Fibroblast of lung (primary cell): ENCODE measurements around the gene UMAD1. TPM values are rescaled to one million over a fixed set of nuclear protein-coding genes. Genes with fewer than 3 reads are reported as not detected.
A peak's percentile ranks its signal among the peaks of the same experiment; 100 is the strongest.

Source experiments
- DNase-seq, 2 donors: peaks; one replicate each; pipeline versions ENCODE4 v3.0.0 to v3.0.0-alpha.2; 2010; ENCODE audit warnings: low read depth in 2 of 2
- H2AFZ ChIP-seq: 2 replicates; pipeline ENCODE4 v1.5.1; 2012; ENCODE audit warnings: low read length, control low read depth, inconsistent platforms
- H3K27ac ChIP-seq: 2 replicates; pipeline ENCODE4 v1.5.1; 2011; ENCODE audit warnings: low read length, control low read depth; ENCODE audit not compliant: insufficient read depth
- H3K27me3 ChIP-seq: 2 replicates; pipeline ENCODE4 v1.5.1; 2011; ENCODE audit warnings: mild to moderate bottlenecking, low read length; ENCODE audit not compliant: control insufficient read depth, insufficient read depth
- H3K36me3 ChIP-seq: 2 replicates; pipeline ENCODE4 v1.5.1; 2011; ENCODE audit warnings: low read length; ENCODE audit not compliant: control insufficient read depth, insufficient read depth
- H3K4me1 ChIP-seq: 2 replicates; pipeline ENCODE4 v1.5.1; 2011; ENCODE audit warnings: low read length; ENCODE audit not compliant: control insufficient read depth, insufficient read depth; ENCODE audit errors: extremely low read depth
- H3K4me2 ChIP-seq: 2 replicates; pipeline ENCODE4 v1.5.1; 2011; ENCODE audit warnings: low read length, control low read depth; ENCODE audit not compliant: insufficient read depth; ENCODE audit errors: extremely low read depth
- H3K4me3 ChIP-seq, 4 experiments: fragments of 200-600 bp in 1 of 4; sonication (generic) in 1 of 4; replicated peaks in 1 of 4; 2 replicates each; pipeline ENCODE4 v1.5.1; 2011 to 2016; ENCODE audit warnings: low read length in 4 of 4, low read depth in 3 of 4, mild to moderate bottlenecking in 3 of 4, control low read depth in 2 of 4, inconsistent platforms in 1 of 4, mixed read lengths in 1 of 4; ENCODE audit not compliant: insufficient read depth in 1 of 4; ENCODE audit errors: control extremely low read depth in 1 of 4
- H3K79me2 ChIP-seq: 2 replicates; pipeline ENCODE4 v1.5.1; 2012; ENCODE audit warnings: mild to moderate bottlenecking, low read length, inconsistent platforms; ENCODE audit not compliant: control insufficient read depth, insufficient read depth
- H3K9ac ChIP-seq: 2 replicates; pipeline ENCODE4 v1.5.1; 2011; ENCODE audit warnings: mild to moderate bottlenecking, low read length, control low read depth; ENCODE audit not compliant: insufficient read depth
- H3K9me3 ChIP-seq: 2 replicates; pipeline ENCODE4 v1.5.1; 2012; ENCODE audit warnings: low read depth, low read length; ENCODE audit not compliant: control insufficient read depth, insufficient read depth
- H4K20me1 ChIP-seq: 2 replicates; pipeline ENCODE4 v1.5.1; 2011; ENCODE audit warnings: low read length; ENCODE audit not compliant: control insufficient read depth, insufficient read depth; ENCODE audit errors: extremely low read depth
- EZH2 ChIP-seq: IDR thresholded peaks from 2 replicates; pipeline ENCODE4 v1.5.1; 2012; ENCODE audit warnings: low read length, control low read depth, mild to moderate bottlenecking; ENCODE audit errors: missing control alignments
- polyA plus RNA-seq, 2 donors: library from polyadenylated mRNA; depleted of rRNA in 1 of 2; stranded (reverse) in 1 of 2; unstranded in 1 of 2; fragments of >200 nt; gene quantifications; 2 replicates each; pipeline ENCODE4 v1.2.1, GENCODE V29; 2011 to 2012; ENCODE audit warnings: missing spikeins in 1 of 2
- total RNA-seq: library from RNA; depleted of rRNA; stranded (reverse); fragments of >200 nt; gene quantifications from 2 replicates; pipeline ENCODE4 v1.2.1, GENCODE V29; 2014
- TF ChIP-seq, protein P1 (sequence below), 2 donors: IDR thresholded peaks in 1 of 2; conservative IDR thresholded peaks in 1 of 2; 1 replicate in 1 of 2; 2 replicates in 1 of 2; pipeline ENCODE4 v1.5.1; 2011 to 2012; ENCODE audit warnings: low read length in 2 of 2, control low read depth in 1 of 2, inconsistent platforms in 1 of 2, low read depth in 1 of 2, mild to moderate bottlenecking in 1 of 2

Gene UMAD1
- total and polyA plus RNA-seq, 2 donors (not counting 1 experiment from before 2014, with no cell fraction given) = 12.4 to 19.8 TPM

DNA sequence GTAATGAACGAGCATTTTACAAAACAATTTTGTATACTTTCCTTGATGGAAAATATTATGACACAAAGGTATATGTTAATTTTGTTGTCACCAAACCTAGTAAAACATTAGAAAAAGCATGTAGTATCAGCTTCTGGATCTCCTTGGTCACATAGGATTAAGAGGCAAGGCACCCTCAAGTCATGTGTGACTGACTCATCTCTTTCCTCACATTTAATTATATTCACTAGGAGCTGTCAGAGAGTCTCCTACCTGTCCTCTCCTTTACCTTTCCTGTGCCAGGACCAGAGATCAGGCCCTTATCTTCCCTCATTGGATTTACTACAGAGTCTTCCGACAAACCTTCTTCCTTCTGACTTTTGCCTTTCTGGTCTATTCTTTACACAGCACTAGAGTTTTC, 189.1 kb downstream of the UMAD1 start:
- Histone ChIP-seq H3K36me3 (no peaks in the 10 kb centered on the region), H3K4me3 (no peak overlapping the region), H3K9ac (no peak overlapping the region), H3K27ac (no peak overlapping the region), H3K9me3 (no peaks in the 10 kb centered on the region), H4K20me1 (no peaks in the 10 kb centered on the region), H2AFZ (no peak overlapping the region), H3K27me3 (no peaks in the 10 kb centered on the region), H3K4me1 (no peaks in the 10 kb centered on the region), H3K79me2 (no peaks in the 10 kb centered on the region), H3K4me2 (no peak overlapping the region)
- no peak for DNase-seq
- TF ChIP-seq, protein P1, sequence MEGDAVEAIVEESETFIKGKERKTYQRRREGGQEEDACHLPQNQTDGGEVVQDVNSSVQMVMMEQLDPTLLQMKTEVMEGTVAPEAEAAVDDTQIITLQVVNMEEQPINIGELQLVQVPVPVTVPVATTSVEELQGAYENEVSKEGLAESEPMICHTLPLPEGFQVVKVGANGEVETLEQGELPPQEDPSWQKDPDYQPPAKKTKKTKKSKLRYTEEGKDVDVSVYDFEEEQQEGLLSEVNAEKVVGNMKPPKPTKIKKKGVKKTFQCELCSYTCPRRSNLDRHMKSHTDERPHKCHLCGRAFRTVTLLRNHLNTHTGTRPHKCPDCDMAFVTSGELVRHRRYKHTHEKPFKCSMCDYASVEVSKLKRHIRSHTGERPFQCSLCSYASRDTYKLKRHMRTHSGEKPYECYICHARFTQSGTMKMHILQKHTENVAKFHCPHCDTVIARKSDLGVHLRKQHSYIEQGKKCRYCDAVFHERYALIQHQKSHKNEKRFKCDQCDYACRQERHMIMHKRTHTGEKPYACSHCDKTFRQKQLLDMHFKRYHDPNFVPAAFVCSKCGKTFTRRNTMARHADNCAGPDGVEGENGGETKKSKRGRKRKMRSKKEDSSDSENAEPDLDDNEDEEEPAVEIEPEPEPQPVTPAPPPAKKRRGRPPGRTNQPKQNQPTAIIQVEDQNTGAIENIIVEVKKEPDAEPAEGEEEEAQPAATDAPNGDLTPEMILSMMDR (conservative IDR thresholded peaks at IDR 0.05 in 1 of 2, IDR thresholded peaks at IDR 0.05 in 1 of 2; ENCODE audit: low read depth in 1 of 2, low read length in 2 of 2) = no peak
- no peak for TF ChIP-seq EZH2

DNA sequence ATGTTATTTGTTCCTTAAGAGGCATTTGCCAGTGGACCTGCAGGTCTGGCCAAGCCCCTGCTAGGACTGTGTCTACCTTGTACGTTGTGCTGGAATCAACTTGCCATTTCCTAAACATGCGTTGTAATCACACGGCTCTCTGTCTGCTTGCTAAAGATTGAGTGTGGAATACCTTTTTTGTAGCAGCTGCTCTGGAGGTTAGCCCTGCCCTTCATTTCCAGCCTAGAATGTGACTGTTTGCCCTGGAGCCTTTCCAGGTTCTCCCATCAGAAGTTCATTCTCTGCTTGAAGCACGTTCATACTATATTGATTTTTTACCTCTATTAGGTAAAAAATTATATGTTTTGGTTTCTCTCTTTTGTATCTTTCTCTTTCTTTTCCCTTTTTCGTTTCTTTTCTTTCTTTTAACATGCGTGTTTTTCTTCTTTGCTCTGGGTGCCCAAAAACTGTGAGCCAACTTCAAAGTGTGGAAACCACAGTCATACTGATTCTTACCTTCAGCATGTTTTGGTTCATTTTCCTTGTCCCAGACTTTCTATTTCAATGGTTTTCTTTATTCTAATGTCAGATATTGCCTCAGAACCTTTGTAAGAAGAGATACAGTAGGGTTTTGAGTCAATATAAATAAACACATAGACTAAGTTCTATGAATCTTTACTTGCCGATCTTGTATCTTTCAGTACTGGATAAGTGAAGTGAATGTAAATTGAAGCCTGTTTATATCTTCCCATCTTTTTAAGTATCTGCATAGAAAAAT, 189.7 kb downstream of the UMAD1 start:
- Histone ChIP-seq H3K9me3 (no peaks in the 10 kb centered on the region), H2AFZ (no peak overlapping the region), H3K4me2 (no peak overlapping the region), H3K9ac (no peak overlapping the region), H3K4me3 (no peak overlapping the region), H3K27me3 (no peaks in the 10 kb centered on the region), H4K20me1 (no peaks in the 10 kb centered on the region), H3K4me1 (no peaks in the 10 kb centered on the region), H3K27ac (no peak overlapping the region), H3K36me3 (no peaks in the 10 kb centered on the region), H3K79me2 (no peaks in the 10 kb centered on the region)
- TF ChIP-seq EZH2 = no peak
- TF ChIP-seq, protein P1 (conservative IDR thresholded peaks at IDR 0.05 in 1 of 2, IDR thresholded peaks at IDR 0.05 in 1 of 2; ENCODE audit: low read depth in 1 of 2, low read length in 2 of 2) = no peak
- DNase-seq = peak in 1 of 2 donors; percentile 20

DNA sequence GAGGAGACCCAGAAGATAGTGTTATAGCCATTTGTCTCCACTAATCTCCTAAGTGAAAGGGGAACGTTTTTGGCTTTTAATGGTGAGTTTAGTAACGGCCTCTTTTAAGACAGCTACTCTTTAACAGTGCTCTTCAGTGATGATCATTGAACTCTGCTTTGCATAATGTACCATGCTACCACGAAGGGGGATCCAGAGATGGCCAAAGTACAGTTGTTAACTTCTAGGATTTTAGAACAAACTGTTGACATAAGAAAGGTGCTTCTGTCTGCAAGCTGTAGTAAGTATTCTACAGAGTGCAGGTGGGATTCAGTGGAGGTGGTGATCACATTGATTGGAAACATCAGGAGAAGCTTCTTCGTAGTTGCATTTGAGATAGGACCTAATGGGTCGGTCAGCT, 192.0 kb downstream of the UMAD1 start:
- H3K4me1 ChIP-seq = no peaks in the 10 kb centered on the region

More for the DNA sequence above, 192.0 kb downstream of the UMAD1 start:
- Histone ChIP-seq H4K20me1 (no peaks in the 10 kb centered on the region), H3K9ac (no peak overlapping the region), H3K4me3 (no peak overlapping the region), H3K79me2 (no peaks in the 10 kb centered on the region), H2AFZ (no peak overlapping the region), H3K27ac (no peak overlapping the region), H3K36me3 (no peaks in the 10 kb centered on the region), H3K4me2 (no peak overlapping the region), H3K27me3 (no peaks in the 10 kb centered on the region), H3K9me3 (no peaks in the 10 kb centered on the region)
- TF ChIP-seq, protein P1 (conservative IDR thresholded peaks at IDR 0.05 in 1 of 2, IDR thresholded peaks at IDR 0.05 in 1 of 2; ENCODE audit: low read depth in 1 of 2, low read length in 2 of 2) = no peak
- no peak for TF ChIP-seq EZH2
- no peak for DNase-seq
